GM18858 (cell line): ENCODE measurements around the gene ANKRD28.
"Not testable (repeated sequence)": the region's sequence is repeated elsewhere in the genome, so short reads cannot be mapped to it uniquely, and the experiment has no call there.

Source experiments
- ATAC-seq: cut with Tn5 transposase; IDR thresholded peaks from one replicate; pipeline ENCODE4 v1.9.1; 2021; ENCODE audit not compliant: unreplicated experiment

ANKRD28 gene

GRCh38 chr3:15797642-15798303 lies at the start of gene ANKRD28:
TSS of gene ANKRD28 (minus strand) at chr3:15797979. CDS start at chr3:15796521, 1,458 bp downstream.
- ATAC-seq = no peak

GRCh38 chr3:15847239-15847638 lies 49.5 kb upstream of the ANKRD28 start:
- no peak for ATAC-seq

DNA sequence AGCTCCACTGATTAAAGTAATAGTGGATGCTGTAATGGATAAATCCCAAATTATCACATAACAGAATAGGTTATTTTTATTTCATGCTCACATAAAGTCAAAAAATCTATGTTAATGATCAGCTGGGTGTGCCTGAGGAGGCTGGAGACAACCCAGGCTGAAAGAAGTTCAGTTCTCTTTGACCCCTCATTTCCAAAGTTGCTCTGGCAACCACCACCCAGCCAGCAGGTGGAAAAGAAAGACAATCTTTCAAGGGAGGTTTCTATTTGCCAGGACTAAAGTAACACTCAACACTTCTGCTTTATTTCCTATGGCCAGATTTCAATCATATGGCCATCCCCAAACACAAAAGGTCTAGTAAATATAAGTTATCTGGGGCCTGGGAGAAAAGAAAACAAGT lies 48.8 kb upstream of the ANKRD28 start:
- no peak for ATAC-seq

DNA sequence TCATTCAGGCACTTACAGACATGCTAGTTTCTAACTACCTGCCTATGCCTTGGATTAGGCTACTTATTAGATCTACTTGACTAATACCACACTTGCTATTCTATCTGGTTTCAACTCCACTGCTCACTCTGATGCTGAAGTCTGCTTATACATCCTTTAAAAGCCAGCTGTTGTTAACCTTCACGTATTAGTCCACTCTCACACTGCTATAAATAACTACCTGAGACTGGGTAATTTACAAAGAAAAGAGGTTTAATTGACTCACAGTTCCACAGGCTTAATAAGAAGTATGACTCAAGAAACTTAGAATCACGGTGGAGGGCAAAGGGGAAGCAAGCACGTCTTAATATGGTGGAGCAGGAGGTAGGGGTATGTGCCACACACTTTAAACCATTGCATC lies 47.7 kb upstream of the ANKRD28 start:
- ATAC-seq = peak; percentile 81

- ATAC-seq = no peak
Measured at GRCh38 chr3:15844889-15845288, 47.1 kb upstream of the ANKRD28 start.

- not testable (repeated sequence) for ATAC-seq
Measured at GRCh38 chr3:15841091-15841973, 43.6 kb upstream of the ANKRD28 start.

DNA sequence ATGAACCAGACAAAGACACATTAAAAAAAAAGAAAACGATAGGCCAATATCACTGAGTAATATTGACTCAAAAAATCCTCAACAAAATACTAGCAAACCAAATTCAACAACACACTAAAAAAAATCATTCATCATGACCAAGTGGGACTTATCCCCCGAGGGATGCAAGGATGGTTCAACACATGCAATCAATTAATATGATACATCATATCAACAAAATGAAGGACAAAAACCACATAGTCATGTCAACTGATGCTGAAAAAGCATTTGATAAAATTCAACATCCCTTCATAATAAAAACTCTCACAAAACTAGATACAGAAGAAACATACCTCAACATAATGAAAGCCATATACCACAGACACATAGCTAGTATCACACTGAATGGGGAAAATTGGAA lies 41.8 kb upstream of the ANKRD28 start:
- no peak for ATAC-seq

GRCh38 chr3:15831927-15832326 lies 34.1 kb upstream of the ANKRD28 start:
- no peak for ATAC-seq

GRCh38 chr3:15825016-15825415 lies 27.2 kb upstream of the ANKRD28 start:
- ATAC-seq = no peak

DNA sequence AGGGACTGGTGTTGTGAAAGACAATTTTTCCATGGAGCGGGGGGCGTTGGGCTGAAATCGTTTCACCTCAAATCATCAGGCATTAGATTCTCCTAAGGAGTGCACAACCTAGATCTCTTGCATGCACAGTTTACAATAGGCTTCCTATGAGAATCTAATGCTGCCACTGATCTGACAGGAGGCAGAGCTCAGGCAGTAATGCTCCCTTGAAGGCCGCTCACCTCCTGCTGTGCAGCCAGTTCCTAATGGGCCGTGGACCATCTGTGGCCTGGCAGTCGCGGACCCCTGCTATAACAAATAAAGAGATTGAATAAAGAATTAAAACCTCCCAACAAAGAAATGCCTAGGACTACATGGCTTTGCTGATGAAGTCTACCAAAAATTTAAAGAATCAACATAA lies 25.3 kb upstream of the ANKRD28 start:
- ATAC-seq = no peak

GRCh38 chr3:15822281-15822680 lies 24.5 kb upstream of the ANKRD28 start:
- ATAC-seq = no peak

DNA sequence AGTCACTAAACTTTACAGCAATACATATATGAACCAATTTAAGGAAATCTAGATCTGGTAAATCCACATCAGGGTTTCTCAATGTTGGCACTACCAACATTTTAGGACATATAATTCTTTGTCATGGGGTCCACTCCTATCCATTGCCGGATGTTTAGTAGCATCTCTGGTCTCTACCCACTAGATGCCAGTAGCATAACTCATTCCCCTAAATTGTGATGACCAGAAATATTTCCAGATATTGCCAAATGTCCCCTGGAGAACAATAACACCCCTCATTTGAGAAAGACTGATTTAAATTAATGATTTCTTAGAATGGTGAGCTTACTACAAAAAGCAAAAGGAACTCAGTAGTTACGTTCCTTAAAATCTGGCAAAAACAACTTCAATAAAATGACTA lies 23.1 kb upstream of the ANKRD28 start:
- ATAC-seq = no peak

GRCh38 chr3:15819576-15819975 lies 21.8 kb upstream of the ANKRD28 start:
- ATAC-seq = no peak

- no peak for ATAC-seq
Measured at GRCh38 chr3:15819043-15819442, 21.3 kb upstream of the ANKRD28 start.

GRCh38 chr3:15815696-15816095 lies 17.9 kb upstream of the ANKRD28 start:
- no peak for ATAC-seq

DNA sequence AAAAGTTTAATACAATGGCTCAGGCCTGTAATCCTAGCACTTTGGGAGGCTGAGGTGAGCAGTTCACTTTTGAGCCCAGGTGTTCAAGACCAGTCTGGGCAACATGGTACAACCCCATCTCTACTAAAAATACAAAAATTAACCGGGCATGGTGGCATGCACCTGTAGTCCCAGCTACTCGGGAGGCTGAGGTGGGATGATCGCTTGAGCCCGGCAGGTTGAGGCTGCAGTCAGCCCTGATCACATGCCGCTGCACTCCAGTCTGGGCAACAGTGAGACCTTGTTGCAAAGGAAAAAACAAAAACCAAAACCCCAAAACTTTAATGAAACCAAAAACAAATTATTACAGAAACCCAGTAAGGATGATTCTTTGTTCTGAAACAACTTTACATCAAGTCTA lies 15.3 kb upstream of the ANKRD28 start:
- ATAC-seq = not testable (repeated sequence)

- no peak for ATAC-seq
Measured at GRCh38 chr3:15812183-15812582, 14.4 kb upstream of the ANKRD28 start.

DNA sequence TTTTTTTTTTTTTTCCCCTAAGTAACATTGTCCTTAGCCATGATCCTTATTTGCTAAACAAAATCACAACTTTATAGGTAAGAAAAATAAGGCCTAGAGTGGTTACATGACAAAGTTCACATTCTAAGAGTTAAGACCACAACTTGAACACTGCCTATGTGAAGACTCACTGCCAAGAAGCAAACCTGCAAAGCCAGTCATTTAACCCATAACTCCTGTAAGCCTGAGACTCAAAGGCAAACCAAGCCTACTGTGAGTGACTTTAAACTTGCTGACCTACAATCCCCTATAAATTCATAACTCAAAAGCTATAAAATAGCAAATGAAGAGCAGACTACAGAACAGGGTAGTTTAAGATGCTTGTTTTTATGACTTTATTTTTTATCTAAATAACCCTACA lies 12.9 kb upstream of the ANKRD28 start:
- peak; percentile 32 for ATAC-seq

GRCh38 chr3:15809313-15809712 lies 11.5 kb upstream of the ANKRD28 start:
- no peak for ATAC-seq

DNA sequence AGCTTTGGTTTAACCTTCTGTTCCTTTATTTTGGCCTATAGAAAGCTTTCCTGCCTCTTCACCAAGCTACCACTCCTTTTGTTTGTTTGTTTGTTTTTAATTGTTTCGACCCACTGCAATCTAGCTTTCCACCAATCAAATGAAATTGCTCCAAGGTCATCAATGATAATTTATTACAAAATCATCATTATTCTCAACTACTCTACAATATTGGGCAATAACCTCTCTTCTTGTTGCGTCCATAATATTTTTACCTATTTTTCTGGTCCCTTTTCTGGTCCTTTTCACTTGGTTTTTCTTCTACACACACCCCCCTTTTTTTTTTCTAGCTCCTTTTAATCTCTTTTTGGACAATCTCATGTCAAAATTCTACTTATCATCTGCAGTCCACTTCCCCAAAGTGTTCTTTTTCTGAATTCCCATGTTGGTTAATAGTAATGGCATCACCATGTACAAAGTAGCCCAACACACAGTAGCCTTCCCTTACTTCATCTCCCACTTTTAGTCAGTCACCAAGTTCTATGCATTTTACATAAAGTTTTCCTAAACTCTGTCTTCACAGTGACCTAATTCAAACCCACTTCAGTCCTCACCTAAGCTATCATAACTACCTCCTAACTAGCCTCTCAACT lies 11.0 kb upstream of the ANKRD28 start:
- no peak for ATAC-seq

- ATAC-seq = peak; percentile 75
Measured at GRCh38 chr3:15805756-15806266, 8.0 kb upstream of the ANKRD28 start.
